Activated naive CD8-positive, alpha-beta T cell treated with anti-CD3 and anti-CD28 coated beads, Interleukin-2, amount 50 U/mL, for 16 hours (primary cell): Measurements from ENCODE around the gene SPRR5.

Source experiments
- DNase-seq: peaks from one replicate; pipeline ENCODE4 v3.0.0-alpha.2; 2020; ENCODE audit warnings: low read depth, low spot score

SPRR5 gene

DNA sequence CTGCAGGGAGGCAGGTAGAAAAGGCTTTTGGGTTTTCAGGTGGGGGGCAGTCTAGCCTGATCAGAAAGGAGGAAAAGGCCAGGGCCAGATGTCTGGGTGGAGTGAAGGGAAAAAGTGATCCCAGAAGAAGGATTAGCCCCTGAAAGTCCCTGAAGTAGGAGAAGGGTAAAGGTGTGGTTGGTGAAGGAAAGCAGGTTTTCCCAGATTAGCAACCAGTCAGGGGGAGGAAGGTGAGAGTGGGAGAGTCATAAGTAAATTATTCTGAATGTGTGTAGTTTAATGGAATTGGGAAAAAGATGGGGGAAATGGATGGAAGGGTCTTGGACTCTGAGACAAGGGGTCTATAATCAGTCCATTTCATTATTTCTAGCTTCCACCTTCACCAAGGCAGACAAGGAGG lies 36.2 kb downstream of the SPRR5 start:
- DNase-seq: no peak

- DNase-seq: no peak
These were observed 36.7 kb downstream of the SPRR5 start, which contains the start of gene SPRR1A for GRCh38 chr1:152983743-152984142. Gene SPRR1A (plus strand): TSS chr1:152984081. CDS start chr1:152985231, 1,150 bp downstream.

GRCh38 chr1:152986578-152986977 lies 39.6 kb downstream of the SPRR5 start:
- DNase-seq: no peak

- DNase-seq: no peak
These were observed 46.2 kb downstream of the SPRR5 start for GRCh38 chr1:152993186-152993585.

GRCh38 chr1:152995842-152996241 lies 48.8 kb downstream of the SPRR5 start:
- DNase-seq: no peak

- no peak for DNase-seq
These were observed 49.8 kb downstream of the SPRR5 start for GRCh38 chr1:152996633-152997400.

DNA sequence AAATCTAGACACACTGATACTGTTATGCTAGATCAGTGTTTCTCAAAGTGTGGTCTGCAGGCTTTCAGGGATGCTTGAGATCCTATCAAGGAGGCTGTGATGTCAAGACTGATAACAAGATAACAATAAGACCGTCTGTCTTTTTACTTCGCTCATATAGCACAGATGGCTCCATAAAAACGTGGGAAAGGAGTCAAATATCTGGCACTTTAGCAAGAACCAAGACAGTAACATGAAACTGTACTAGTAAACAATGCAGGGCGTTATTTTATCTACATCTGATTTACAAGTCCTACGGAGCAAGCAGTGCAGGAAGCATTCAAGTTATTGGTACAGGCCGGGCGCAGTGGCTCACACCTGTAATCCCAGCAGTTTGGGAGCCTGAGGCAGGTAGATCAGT lies 50.9 kb downstream of the SPRR5 start:
- DNase-seq: no peak

GRCh38 chr1:152998476-152998875 lies 51.5 kb downstream of the SPRR5 start:
- DNase-seq: no peak
